ENCODE data around the gene SDCBP2. TPM values are rescaled to one million over a fixed set of nuclear protein-coding genes. Genes with fewer than 3 reads are reported as not detected.

Gene SDCBP2
- total and polyA plus RNA-seq, 10 of the 15 experiments (the other 5 are each of a cell fraction or from before 2014, with no cell fraction given) = 0.16 to 2.4 (median 1.1) TPM; not detected in 1

DNA sequence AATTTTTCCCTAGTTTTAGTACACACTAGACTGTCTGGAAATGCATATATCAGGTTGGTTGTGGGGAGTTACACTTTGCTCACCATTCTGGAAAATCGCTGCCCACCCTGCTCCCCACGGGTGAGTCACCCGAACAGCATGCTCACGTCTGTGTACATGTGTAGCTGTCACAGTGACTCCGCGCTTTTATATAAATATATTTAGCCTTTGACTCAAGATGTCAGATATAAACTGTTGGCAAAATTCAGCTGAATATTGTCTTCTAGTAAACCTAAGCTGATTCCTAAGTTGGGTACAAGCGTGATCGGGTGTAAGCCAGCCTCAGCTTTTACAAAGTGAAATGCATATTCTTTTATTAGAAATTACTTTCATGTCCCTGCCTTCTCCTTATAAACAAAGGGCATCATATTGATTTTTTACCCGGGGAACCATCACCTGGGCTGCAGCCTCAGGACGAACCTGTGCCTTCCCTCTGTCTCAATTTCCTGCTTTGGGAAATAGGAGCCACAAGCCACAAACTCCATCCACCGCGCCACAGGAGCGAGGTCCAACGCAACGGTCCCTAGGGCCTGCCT lies 4.3 kb downstream of the SDCBP2 start (continued):
- TF ChIP-seq, protein P1, sequence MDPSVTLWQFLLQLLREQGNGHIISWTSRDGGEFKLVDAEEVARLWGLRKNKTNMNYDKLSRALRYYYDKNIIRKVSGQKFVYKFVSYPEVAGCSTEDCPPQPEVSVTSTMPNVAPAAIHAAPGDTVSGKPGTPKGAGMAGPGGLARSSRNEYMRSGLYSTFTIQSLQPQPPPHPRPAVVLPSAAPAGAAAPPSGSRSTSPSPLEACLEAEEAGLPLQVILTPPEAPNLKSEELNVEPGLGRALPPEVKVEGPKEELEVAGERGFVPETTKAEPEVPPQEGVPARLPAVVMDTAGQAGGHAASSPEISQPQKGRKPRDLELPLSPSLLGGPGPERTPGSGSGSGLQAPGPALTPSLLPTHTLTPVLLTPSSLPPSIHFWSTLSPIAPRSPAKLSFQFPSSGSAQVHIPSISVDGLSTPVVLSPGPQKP (IDR thresholded peaks at IDR 0.05; ENCODE audit: low read depth, low read length) = no peak
- TF ChIP-seq BCL11A (IDR thresholded peaks at IDR 0.05; ENCODE audit: low read depth, low read length) (0 out of 2 replicates have a peak, but pooled peaks have one; percentile 29), EP300 (IDR thresholded peaks at IDR 0.05; ENCODE audit: borderline replicate concordance in 1 of 2, control insufficient read depth in 1 of 2, low read depth in 2 of 2, low read length in 2 of 2) (0 out of 4 replicates have a peak, but pooled peaks of 1 of the 2 experiments have one; percentile 8), IRF4 (IDR thresholded peaks at IDR 0.05; ENCODE audit: low read depth, low read length) (no peak), FOS (IDR thresholded peaks at IDR 0.05; ENCODE audit: borderline replicate concordance, extremely low read depth, insufficient read length) (no peak)
- TF ChIP-seq, protein P2, sequence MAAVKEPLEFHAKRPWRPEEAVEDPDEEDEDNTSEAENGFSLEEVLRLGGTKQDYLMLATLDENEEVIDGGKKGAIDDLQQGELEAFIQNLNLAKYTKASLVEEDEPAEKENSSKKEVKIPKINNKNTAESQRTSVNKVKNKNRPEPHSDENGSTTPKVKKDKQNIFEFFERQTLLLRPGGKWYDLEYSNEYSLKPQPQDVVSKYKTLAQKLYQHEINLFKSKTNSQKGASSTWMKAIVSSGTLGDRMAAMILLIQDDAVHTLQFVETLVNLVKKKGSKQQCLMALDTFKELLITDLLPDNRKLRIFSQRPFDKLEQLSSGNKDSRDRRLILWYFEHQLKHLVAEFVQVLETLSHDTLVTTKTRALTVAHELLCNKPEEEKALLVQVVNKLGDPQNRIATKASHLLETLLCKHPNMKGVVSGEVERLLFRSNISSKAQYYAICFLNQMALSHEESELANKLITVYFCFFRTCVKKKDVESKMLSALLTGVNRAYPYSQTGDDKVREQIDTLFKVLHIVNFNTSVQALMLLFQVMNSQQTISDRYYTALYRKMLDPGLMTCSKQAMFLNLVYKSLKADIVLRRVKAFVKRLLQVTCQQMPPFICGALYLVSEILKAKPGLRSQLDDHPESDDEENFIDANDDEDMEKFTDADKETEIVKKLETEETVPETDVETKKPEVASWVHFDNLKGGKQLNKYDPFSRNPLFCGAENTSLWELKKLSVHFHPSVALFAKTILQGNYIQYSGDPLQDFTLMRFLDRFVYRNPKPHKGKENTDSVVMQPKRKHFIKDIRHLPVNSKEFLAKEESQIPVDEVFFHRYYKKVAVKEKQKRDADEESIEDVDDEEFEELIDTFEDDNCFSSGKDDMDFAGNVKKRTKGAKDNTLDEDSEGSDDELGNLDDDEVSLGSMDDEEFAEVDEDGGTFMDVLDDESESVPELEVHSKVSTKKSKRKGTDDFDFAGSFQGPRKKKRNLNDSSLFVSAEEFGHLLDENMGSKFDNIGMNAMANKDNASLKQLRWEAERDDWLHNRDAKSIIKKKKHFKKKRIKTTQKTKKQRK (IDR thresholded peaks at IDR 0.05; ENCODE audit: low read depth, low read length) = no peak

All from GM12878 (cell line).